Activated T-helper 2 cell treated with anti-CD3 and anti-CD28 coated beads, Interferon-gamma antibody, Interleukin-2, Interleukin-4, amounts not matched to agents 10 μg/mL and 5 μg/mL and 100 μg/mL, durations not matched to agents 14 hours and 24 hours and 36 hours (primary cell): ENCODE results near the gene INHA. TPM values are rescaled to one million over a fixed set of nuclear protein-coding genes. Genes with fewer than 3 reads are reported as not detected.

Source experiments
- DNase-seq: peaks from one replicate; pipeline ENCODE4 v3.0.0; 2021; ENCODE audit warnings: low spot score
- H3K27ac Mint-ChIP-seq: one replicate; pipeline ENCODE4 v1.8.0; 2021; ENCODE audit warnings: mixed read lengths
- H3K27me3 Mint-ChIP-seq: one replicate; pipeline ENCODE4 v1.8.0; 2021; ENCODE audit warnings: low read depth, mixed read lengths
- H3K36me3 Mint-ChIP-seq: one replicate; pipeline ENCODE4 v1.8.0; 2021; ENCODE audit warnings: low read depth, mixed read lengths
- H3K4me1 Mint-ChIP-seq: one replicate; pipeline ENCODE4 v1.8.0; 2021; ENCODE audit warnings: low read depth, mixed read lengths
- H3K4me3 Mint-ChIP-seq: one replicate; pipeline ENCODE4 v1.8.0; 2021; ENCODE audit warnings: low read depth, mild to moderate bottlenecking, moderate library complexity, mixed read lengths
- H3K9me3 Mint-ChIP-seq: one replicate; pipeline ENCODE4 v1.8.0; 2021; ENCODE audit warnings: mixed read lengths
- intact Hi-C: fragments of 100-400 bp; cut with micrococcal nuclease; formaldehyde crosslinking; loops from one replicate; pipeline ENCODE4 v1.15.1; 2023
- total RNA-seq: library from RNA; stranded (reverse); gene quantifications from 2 replicates; pipeline ENCODE4 v1.2.3, GENCODE V29; 2022

INHA gene
- total RNA-seq, 1 donor from 2014 or later = not detected

GRCh38 chr2:219566640-219567039 is 5.5 kb upstream of the INHA start:
- peaks cover 14% of the 10 kb centered on the region for H3K27me3 Mint-ChIP-seq
- intact Hi-C loops = no loop called here
- no peak for DNase-seq
- no peaks in the 10 kb centered on the region for H3K4me1 Mint-ChIP-seq
- H3K36me3 Mint-ChIP-seq = no peaks in the 10 kb centered on the region
- H3K9me3 Mint-ChIP-seq = no peaks in the 10 kb centered on the region
- no peak overlapping the region for H3K27ac Mint-ChIP-seq
- H3K4me3 Mint-ChIP-seq = no peak overlapping the region

- H3K9me3 Mint-ChIP-seq = no peaks in the 10 kb centered on the region
- DNase-seq = no peak
- H3K4me3 Mint-ChIP-seq = no peak overlapping the region
- peaks cover 19% of the 10 kb centered on the region for H3K27me3 Mint-ChIP-seq
- no peak overlapping the region for H3K27ac Mint-ChIP-seq
- H3K36me3 Mint-ChIP-seq = no peaks in the 10 kb centered on the region
- intact Hi-C loops = no loop called here
- H3K4me1 Mint-ChIP-seq = no peaks in the 10 kb centered on the region
These were observed 5.0 kb upstream of the INHA start for GRCh38 chr2:219567131-219567530.

- Mint-ChIP-seq H3K27me3 (peaks cover 24% of the 10 kb centered on the region), H3K36me3 (no peaks in the 10 kb centered on the region), H3K9me3 (no peaks in the 10 kb centered on the region), H3K4me3 (no peak overlapping the region), H3K4me1 (no peaks in the 10 kb centered on the region), H3K27ac (no peak overlapping the region)
- intact Hi-C loops = no loop called here
- DNase-seq = no peak
These were observed 4.2 kb upstream of the INHA start for GRCh38 chr2:219567791-219568361.

GRCh38 chr2:219569041-219569440 is 3.1 kb upstream of the INHA start:
- no peak for DNase-seq
- Mint-ChIP-seq H3K4me1 (no peaks in the 10 kb centered on the region), H3K27me3 (peaks cover 31% of the 10 kb centered on the region), H3K4me3 (no peak overlapping the region), H3K27ac (no peak overlapping the region), H3K36me3 (no peaks in the 10 kb centered on the region), H3K9me3 (no peaks in the 10 kb centered on the region)
- intact Hi-C loops = no loop called here

GRCh38 chr2:219569635-219570034 is 2.5 kb upstream of the INHA start:
- peaks cover 31% of the 10 kb centered on the region for H3K27me3 Mint-ChIP-seq
- no peak overlapping the region for H3K27ac Mint-ChIP-seq
- H3K36me3 Mint-ChIP-seq = no peaks in the 10 kb centered on the region
- no peaks in the 10 kb centered on the region for H3K4me1 Mint-ChIP-seq
- intact Hi-C loops = no loop called here
- H3K9me3 Mint-ChIP-seq = no peaks in the 10 kb centered on the region
- DNase-seq = no peak
- no peak overlapping the region for H3K4me3 Mint-ChIP-seq

GRCh38 chr2:219570194-219570923 is 1.8 kb upstream of the INHA start:
- intact Hi-C loops = no loop called here
- Mint-ChIP-seq H3K27ac (no peak overlapping the region), H3K36me3 (no peaks in the 10 kb centered on the region), H3K4me1 (no peaks in the 10 kb centered on the region), H3K27me3 (peaks cover 31% of the 10 kb centered on the region), H3K4me3 (no peak overlapping the region), H3K9me3 (no peaks in the 10 kb centered on the region)
- no peak for DNase-seq

- H3K9me3 Mint-ChIP-seq = no peaks in the 10 kb centered on the region
- H3K4me3 Mint-ChIP-seq = no peak overlapping the region
- intact Hi-C loops = no loop called here
- DNase-seq = no peak
- no peak overlapping the region for H3K27ac Mint-ChIP-seq
- peaks cover 31% of the 10 kb centered on the region for H3K27me3 Mint-ChIP-seq
- H3K4me1 Mint-ChIP-seq = no peaks in the 10 kb centered on the region
- H3K36me3 Mint-ChIP-seq = no peaks in the 10 kb centered on the region
These were observed 1.2 kb upstream of the INHA start for GRCh38 chr2:219570924-219571310.

- Mint-ChIP-seq H3K9me3 (no peaks in the 10 kb centered on the region), H3K4me1 (no peaks in the 10 kb centered on the region), H3K4me3 (no peak within 1 kb of the TSS), H3K27ac (no peak within 1 kb of the TSS), H3K36me3 (no peaks in the 10 kb centered on the region), H3K27me3 (peaks cover 31% of the 10 kb centered on the region)
- no peak for DNase-seq
- intact Hi-C loops = no loop called here
These were observed 536 bp upstream of the INHA start, which contains the start of gene OBSL1 for GRCh38 chr2:219571311-219572236. Gene OBSL1 (minus strand): TSS chr2:219571539. CDS start chr2:219571232, 307 bp downstream.

- Mint-ChIP-seq H3K27me3 (peaks cover 34% of the 10 kb centered on the region), H3K9me3 (no peaks in the 10 kb centered on the region)
These were observed 1.1 kb downstream of the INHA start for GRCh38 chr2:219573166-219573565.

GRCh38 chr2:219574484-219575311 is 2.6 kb downstream of the INHA start:
- no peaks in the 10 kb centered on the region for H3K4me1 Mint-ChIP-seq
- no peak overlapping the region for H3K27ac Mint-ChIP-seq
- H3K27me3 Mint-ChIP-seq = peaks cover 32% of the 10 kb centered on the region
- H3K9me3 Mint-ChIP-seq = no peaks in the 10 kb centered on the region
- H3K4me3 Mint-ChIP-seq = no peak overlapping the region
- intact Hi-C loops = no loop called here
- DNase-seq = no peak
- no peaks in the 10 kb centered on the region for H3K36me3 Mint-ChIP-seq

More at GRCh38 chr2:219573166-219573565, 1.1 kb downstream of the INHA start:
- DNase-seq = no peak
- intact Hi-C loops = no loop called here
- Mint-ChIP-seq H3K4me1 (no peaks in the 10 kb centered on the region), H3K36me3 (no peaks in the 10 kb centered on the region), H3K27ac (no peak overlapping the region), H3K4me3 (no peak overlapping the region)

GRCh38 chr2:219575566-219576504 is 3.7 kb downstream of the INHA start:
- Mint-ChIP-seq H3K27me3 (peaks cover 27% of the 10 kb centered on the region), H3K27ac (no peak overlapping the region)
- intact Hi-C loops = no loop called here

More at GRCh38 chr2:219575566-219576504, 3.7 kb downstream of the INHA start:
- no peak overlapping the region for H3K4me3 Mint-ChIP-seq
- H3K4me1 Mint-ChIP-seq = no peaks in the 10 kb centered on the region
- H3K36me3 Mint-ChIP-seq = no peaks in the 10 kb centered on the region
- DNase-seq = no peak
- H3K9me3 Mint-ChIP-seq = no peaks in the 10 kb centered on the region
